ENCODE results near the gene ZNF84. TPM values are rescaled to one million over a fixed set of nuclear protein-coding genes. Genes with fewer than 3 reads are reported as not detected.

The ZNF84 gene
- total and polyA plus RNA-seq, 2 of the 8 experiments (the other 6 are each of a cell fraction or from before 2014, with no cell fraction given): 8.9 to 34.0 TPM

- POLR2A ChIA-PET (ENCODE audit: partially characterized antibody): interaction anchor here (0.6 to 2.4 kb wide), 27 partner anchors 9 to 273 kb away, joined by 3 to 25 read pairs (median 4); partner anchors contain the start of genes GOLGA3, ZNF10, ZNF26 and ZNF268
- H2AFZ ChIP-seq (ENCODE audit: low read length): peak within 1 kb of the TSS; percentile 95
- no peak for FAIRE-seq
- TF ChIP-seq EGR1 (IDR thresholded peaks at IDR 0.05; ENCODE audit: borderline replicate concordance, low read depth, low read length) (peak; percentile 92; the same call in 1 of the 2 replicates), POLR2A (IDR thresholded peaks at IDR 0.05; ENCODE audit: control extremely low read depth in 1 of 2, low read depth in 2 of 2, low read length in 2 of 2) (peak in 1 of 2 experiments; percentile 89; a peak in 2 of 3 replicates), SRF (IDR thresholded peaks at IDR 0.05; ENCODE audit: low read depth, low read length) (peak; percentile 63), HDAC2 (IDR thresholded peaks at IDR 0.05; ENCODE audit: borderline replicate concordance in 1 of 2, low read depth in 2 of 2, low read length in 2 of 2) (0 out of 4 replicates have a peak, but pooled peaks of 1 of the 2 experiments have one; percentile 58), CTCF (IDR thresholded peaks at IDR 0.05; ENCODE audit: control extremely low read depth in 1 of 3, insufficient read depth in 1 of 3, low read depth in 1 of 3, low read length in 3 of 3) (peak in 2 of 3 experiments; percentile 6 to 14; a peak in 2 of 4 replicates), KDM4A (IDR thresholded peaks at IDR 0.05; ENCODE audit: low read depth, low read length, severe bottlenecking) (peak; percentile 43), CREB1 (IDR thresholded peaks at IDR 0.05) (peak; percentile 96)
Observed at GRCh38 chr12:133080368-133081158, 43.3 kb downstream of the ZNF84 start, which contains the start of gene ZNF140. Gene ZNF140, plus strand, starts transcription at chr12:133080923. Its CDS starts 398 bp downstream, at chr12:133081321.

More at GRCh38 chr12:133080368-133081158, 43.3 kb downstream of the ZNF84 start, which contains the start of gene ZNF140:
- 2% methylated on average over 62 of the region's 69 CpGs; no CpG with 5 or more reads in 1 of the 2 experiments for WGBS, 2 experiments (ENCODE audit: extremely low coverage in 1 of 2, insufficient coverage in 1 of 2, insufficient read length in 1 of 2, insufficient replicate concordance in 2 of 2, low coverage in 1 of 2, low lambda C conversion rate in 2 of 2, missing lambda C conversion rate in 1 of 2)
- no peak within 1 kb of the TSS for H2BK20ac ChIP-seq (ENCODE audit: low read length)
- H3K36me3 ChIP-seq (ENCODE audit: control insufficient read depth in 2 of 4, insufficient read depth in 4 of 4, low read length in 3 of 4): peaks cover 0 to 38% (median 22%) of the 10 kb centered on the region in 4 experiments; a peak in 7 of 8 replicates
- H3K23ac ChIP-seq (ENCODE audit: insufficient read length): no peak within 1 kb of the TSS
- no peaks in the 10 kb centered on the region; the same call in 1 of the 2 replicates for H3K79me1 ChIP-seq (ENCODE audit: low read depth, low read length)
- H3K23me2 ChIP-seq (ENCODE audit: low read depth, low read length): peaks cover 3% of the 10 kb centered on the region; the same call in 1 of the 2 replicates
- CTCF ChIA-PET (ENCODE audit: partially characterized antibody): interaction anchor here (0.9 to 1.3 kb wide), 2 partner anchors 100 to 101 kb away, joined by 3 to 7 read pairs; partner anchors contain the start of gene ZNF268
- DNase-seq (ENCODE audit: low read depth in 1 of 2, low spot score in 2 of 2): peak; percentile 94
- peak within 1 kb of the TSS; percentile 75 for H4K5ac ChIP-seq (ENCODE audit: insufficient read length, low read depth, low read length)
- no peak within 1 kb of the TSS for H4K91ac ChIP-seq (replicated peaks; ENCODE audit: insufficient read length, low read length)
- H3K27ac ChIP-seq (ENCODE audit: low read depth, low read length): peak within 1 kb of the TSS; percentile 97
- H3K9ac ChIP-seq (replicated peaks in 1 of 4; ENCODE audit: extremely low read depth in 1 of 4, low read depth in 3 of 4, low read length in 3 of 4): peak within 1 kb of the TSS; percentile 84 to 96 (median 93)
- peak within 1 kb of the TSS; percentile 85; the same call in 1 of the 2 replicates for H2BK12ac ChIP-seq (ENCODE audit: low read depth, low read length)
- H3K18ac ChIP-seq (ENCODE audit: extremely low read depth, low read length): no peak within 1 kb of the TSS; the same call in none of the 2 replicates
- peak within 1 kb of the TSS; percentile 22 for H3K56ac ChIP-seq (replicated peaks; ENCODE audit: insufficient read length, low read depth, low read length)
- no peak within 1 kb of the TSS for H2AK5ac ChIP-seq (ENCODE audit: low read depth, low read length)
- H3K4me1 ChIP-seq (replicated peaks in 1 of 4; ENCODE audit: control insufficient read depth in 3 of 4, insufficient read depth in 4 of 4, low read length in 3 of 4): no peaks in the 10 kb centered on the region
- peak within 1 kb of the TSS; percentile 98; the same call in 1 of the 2 replicates for H4K8ac ChIP-seq (ENCODE audit: extremely low read depth, insufficient read depth, low read length)
- no peak within 1 kb of the TSS for H2BK120ac ChIP-seq (replicated peaks; ENCODE audit: low read depth, low read length)
- H3K4ac ChIP-seq (replicated peaks; ENCODE audit: insufficient read length, low read depth, low read length): no peak within 1 kb of the TSS
- peak within 1 kb of the TSS; percentile 89 to 100 (median 94) for H3K4me3 ChIP-seq (ENCODE audit: extremely low read depth in 1 of 4, insufficient read depth in 2 of 4, low read depth in 3 of 4, low read length in 4 of 4)
- H3K14ac ChIP-seq (ENCODE audit: insufficient read length): no peak within 1 kb of the TSS
- H4K20me1 ChIP-seq (replicated peaks in 1 of 2; ENCODE audit: control insufficient read depth in 1 of 2, insufficient read depth in 2 of 2, low read length in 2 of 2): no peaks in the 10 kb centered on the region
- 0 out of 2 replicates have a peak within 1 kb of the TSS, but pooled peaks have one; percentile 61 for H2BK15ac ChIP-seq (ENCODE audit: low read length)
- peak within 1 kb of the TSS; percentile 99 for H2BK5ac ChIP-seq (ENCODE audit: low read depth, low read length)
- H3K9me3 ChIP-seq (ENCODE audit: insufficient read depth in 2 of 2, low read depth in 1 of 2, low read length in 1 of 2): peaks cover 49 to 59% of the 10 kb centered on the region in 2 experiments
- peak within 1 kb of the TSS; percentile 73 to 87 for H3K4me2 ChIP-seq (ENCODE audit: insufficient read depth in 1 of 2, low read depth in 2 of 2, low read length in 2 of 2)
- H3K27me3 ChIP-seq (replicated peaks in 1 of 4; ENCODE audit: control insufficient read depth in 3 of 4, extremely low read depth in 1 of 4, insufficient read depth in 3 of 4, low read length in 3 of 4): no peaks in the 10 kb centered on the region
- peaks cover 0 to 12% of the 10 kb centered on the region in 2 experiments; a peak in 2 of 4 replicates for H3K79me2 ChIP-seq (ENCODE audit: control insufficient read depth in 1 of 2, insufficient read depth in 2 of 2, low read length in 2 of 2)

All from H1 (cell line).